22Rv1 (cell line): ENCODE data around the gene COL6A5.

Experiments used
- ZFX ChIP-seq: fragments of 450-650 bp; IDR thresholded peaks from 2 replicates; pipeline ENCODE4 v1.6.1; 2017; ENCODE audit warnings: antibody characterized with exemption, borderline replicate concordance
- TF ChIP-seq, protein P1 (sequence below): fragments of 450-650 bp; IDR thresholded peaks from 2 replicates; pipeline ENCODE4 v1.5.1; 2017; ENCODE audit warnings: mild to moderate bottlenecking

DNA sequence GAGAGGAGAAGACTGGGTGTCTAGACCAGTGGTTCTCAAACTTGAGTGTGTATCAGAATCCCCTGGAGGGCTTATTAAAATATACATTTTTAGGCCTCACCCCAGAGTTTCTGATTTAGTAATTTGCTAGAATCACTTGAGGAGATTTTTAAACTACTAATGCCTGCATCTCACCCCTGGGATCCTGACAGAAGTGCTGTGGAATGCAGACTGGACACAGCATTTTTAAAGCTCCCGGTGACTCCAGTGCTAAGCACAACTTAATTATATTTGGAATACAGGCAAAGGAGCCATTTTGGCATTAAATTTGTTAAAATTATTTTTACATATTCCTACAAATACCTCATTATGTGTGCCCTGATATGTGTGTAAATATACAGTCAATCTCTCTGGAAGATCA, 144.8 kb downstream of the COL6A5 start:
- TF ChIP-seq, protein P1, sequence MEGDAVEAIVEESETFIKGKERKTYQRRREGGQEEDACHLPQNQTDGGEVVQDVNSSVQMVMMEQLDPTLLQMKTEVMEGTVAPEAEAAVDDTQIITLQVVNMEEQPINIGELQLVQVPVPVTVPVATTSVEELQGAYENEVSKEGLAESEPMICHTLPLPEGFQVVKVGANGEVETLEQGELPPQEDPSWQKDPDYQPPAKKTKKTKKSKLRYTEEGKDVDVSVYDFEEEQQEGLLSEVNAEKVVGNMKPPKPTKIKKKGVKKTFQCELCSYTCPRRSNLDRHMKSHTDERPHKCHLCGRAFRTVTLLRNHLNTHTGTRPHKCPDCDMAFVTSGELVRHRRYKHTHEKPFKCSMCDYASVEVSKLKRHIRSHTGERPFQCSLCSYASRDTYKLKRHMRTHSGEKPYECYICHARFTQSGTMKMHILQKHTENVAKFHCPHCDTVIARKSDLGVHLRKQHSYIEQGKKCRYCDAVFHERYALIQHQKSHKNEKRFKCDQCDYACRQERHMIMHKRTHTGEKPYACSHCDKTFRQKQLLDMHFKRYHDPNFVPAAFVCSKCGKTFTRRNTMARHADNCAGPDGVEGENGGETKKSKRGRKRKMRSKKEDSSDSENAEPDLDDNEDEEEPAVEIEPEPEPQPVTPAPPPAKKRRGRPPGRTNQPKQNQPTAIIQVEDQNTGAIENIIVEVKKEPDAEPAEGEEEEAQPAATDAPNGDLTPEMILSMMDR = no peak
- TF ChIP-seq ZFX = no peak
